Measurements from ENCODE around the gene LGALS9C. TPM values are rescaled to one million over a fixed set of nuclear protein-coding genes. Genes with fewer than 3 reads are reported as not detected.
"Not testable (repeated sequence)": the region's sequence is repeated elsewhere in the genome, so short reads cannot be mapped to it uniquely, and the experiment has no call there.

The LGALS9C gene
- total and polyA plus RNA-seq, 2 of the 4 experiments (the other 2 are of a cell fraction) = not detected

DNA sequence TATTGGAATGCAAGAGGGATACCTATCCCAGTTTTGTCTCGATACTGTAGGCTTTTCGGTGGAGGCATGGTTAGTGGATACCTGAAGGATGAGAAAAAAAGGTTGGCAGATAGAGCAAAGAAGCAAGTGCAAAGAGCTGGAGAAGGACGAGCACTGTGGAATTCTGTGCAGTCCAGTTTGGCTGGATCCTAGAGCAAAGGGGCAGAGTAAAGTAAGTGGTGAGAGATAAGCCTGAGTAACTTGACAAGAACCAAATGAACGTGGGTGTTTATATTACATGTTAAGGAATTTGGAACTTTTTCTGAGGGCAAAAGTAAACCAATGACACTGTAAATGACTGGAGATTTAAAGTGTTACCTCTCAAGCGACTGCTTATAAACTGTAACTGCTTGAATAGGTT lies 66.3 kb downstream of the LGALS9C start:
- CTCF ChIA-PET = not testable (repeated sequence)

More for the DNA sequence above, 66.3 kb downstream of the LGALS9C start:
- H2BK120ac ChIP-seq (ENCODE audit: low read depth, low read length); H4K91ac ChIP-seq (ENCODE audit: insufficient read depth, low read depth, low read length); H2AFZ ChIP-seq (replicated peaks; ENCODE audit: low read length, poor library complexity); POLR2A ChIA-PET (ENCODE audit: unreplicated experiment); DNase-seq; H2AK5ac ChIP-seq (ENCODE audit: low read depth, low read length); dilution Hi-C loops (cut with HindIII; ENCODE audit: low sequenced_read_pairs, unreplicated experiment); H4K8ac ChIP-seq (ENCODE audit: low read depth in 2 of 2, low read length in 2 of 2); H3K4me2 ChIP-seq (ENCODE audit: low read depth, low read length); H3K9ac ChIP-seq (ENCODE audit: low read depth, low read length); H3K9me3 ChIP-seq (ENCODE audit: control insufficient read depth, insufficient read depth, low read length); H3K27me3 ChIP-seq (ENCODE audit: control insufficient read depth, insufficient read depth, low read length); in situ Hi-C loops (cut with MboI; ENCODE audit: low sequenced_read_pairs); H3K18ac ChIP-seq (ENCODE audit: low read depth, low read length); H2AK9ac ChIP-seq (replicated peaks; ENCODE audit: low read depth, low read length, poor library complexity); H4K20me1 ChIP-seq (ENCODE audit: insufficient read depth, low read length); BruUV-seq (replicated peaks); H3K79me1 ChIP-seq (ENCODE audit: low read depth in 1 of 2, low read length in 2 of 2); H3K36me3 ChIP-seq (ENCODE audit: control insufficient read depth, insufficient read depth, low read length); H3K4me3 ChIP-seq (ENCODE audit: insufficient read depth, low read depth, low read length); H3K4ac ChIP-seq (ENCODE audit: low read depth, low read length); H3K9me1 ChIP-seq (ENCODE audit: insufficient read depth, low read length); H2BK5ac ChIP-seq (ENCODE audit: low read depth, low read length, poor library complexity, severe bottlenecking); H2BK15ac ChIP-seq (ENCODE audit: low read depth, low read length); H2BK20ac ChIP-seq (ENCODE audit: low read depth, low read length); H3K14ac ChIP-seq (replicated peaks; ENCODE audit: low read depth, low read length); intact Hi-C loops (cut with micrococcal nuclease); H4K5ac ChIP-seq (ENCODE audit: low read depth, low read length); H3K23ac ChIP-seq (ENCODE audit: low read depth, low read length); H3K56ac ChIP-seq (ENCODE audit: extremely low read depth, insufficient read depth, low read length); H3K4me1 ChIP-seq (ENCODE audit: control insufficient read depth, insufficient read depth, low read length); H3K27ac ChIP-seq (ENCODE audit: insufficient read depth, low read length): not testable (repeated sequence)
- peak; percentile 29; the same call in 1 of the 2 replicates for ATAC-seq (ENCODE audit: low read depth)
- no CpG with 5 or more reads among the region's 5 CpGs for WGBS, 2 experiments (ENCODE audit: extremely low coverage in 2 of 2, insufficient read length in 1 of 2)

Small RNAs within 50 kb of the gene (microRNA-seq; reads per million reads assigned to microRNA genes)
- gene AL353997.1 (ENCODE audit: insufficient read depth, insufficient read length) (not detected), gene AL353997.4 (ENCODE audit: insufficient read depth, insufficient read length) (not detected)

Small RNAs within 50 kb of the gene (small RNA-seq; reads per million reads assigned to genes)
- gene AL353997.1 (0 reads per million in 5 experiments), gene AL353997.4 (0 reads per million in 5 experiments)

Other genes starting within 250 kb of the LGALS9C start
- gene FLII, start 218.1 kb upstream of the LGALS9C start, total RNA-seq (2012; rRNA removed) = 258 and 263 TPM in 2 replicates
- 290 and 321 TPM in 2 replicates for gene FLII, start 218.1 kb upstream of the LGALS9C start, polyA plus RNA-seq (2012; rRNA removed)
- gene MIEF2, start 216.1 kb upstream of the LGALS9C start, total RNA-seq (2012; rRNA removed) = 9.1 and 12.2 TPM in 2 replicates
- 20.7 and 26.6 TPM in 2 replicates for gene MIEF2, start 216.1 kb upstream of the LGALS9C start, polyA plus RNA-seq (2012; rRNA removed)
- gene TOP3A, start 161.8 kb upstream of the LGALS9C start, total RNA-seq (2012; rRNA removed) = 21.3 and 25.6 TPM in 2 replicates
- gene TOP3A, start 161.8 kb upstream of the LGALS9C start, polyA plus RNA-seq (2012; rRNA removed) = 12.4 and 13.4 TPM in 2 replicates
- gene SMCR8, start 161.5 kb upstream of the LGALS9C start, total RNA-seq (2012; rRNA removed) = 10.6 and 10.9 TPM in 2 replicates
- gene SMCR8, start 161.5 kb upstream of the LGALS9C start, polyA plus RNA-seq (2012; rRNA removed) = 7.1 and 7.2 TPM in 2 replicates
- 7.5 and 8.1 TPM in 2 replicates for gene SHMT1, start 113.2 kb upstream of the LGALS9C start, total RNA-seq (2012; rRNA removed)
- gene SHMT1, start 113.2 kb upstream of the LGALS9C start, polyA plus RNA-seq (2012; rRNA removed) = 7.3 and 7.5 TPM in 2 replicates
- gene EVPLL, start 99.0 kb upstream of the LGALS9C start, total RNA-seq (2012; rRNA removed) = not detected in 2 replicates
- not detected in 2 replicates for gene EVPLL, start 99.0 kb upstream of the LGALS9C start, polyA plus RNA-seq (2012; rRNA removed)
- gene TBC1D28, start 167.6 kb downstream of the LGALS9C start, total RNA-seq (2012; rRNA removed) = not detected in 2 replicates
- gene TBC1D28, start 167.6 kb downstream of the LGALS9C start, polyA plus RNA-seq (2012; rRNA removed) = not detected in 2 replicates
- 4.7 and 5.6 TPM in 2 replicates for gene FOXO3B, start 205.5 kb downstream of the LGALS9C start, total RNA-seq (2012; rRNA removed)
- 5.4 and 6.3 TPM in 2 replicates for gene FOXO3B, start 205.5 kb downstream of the LGALS9C start, polyA plus RNA-seq (2012; rRNA removed)

All from IMR-90 (cell line).